WERI-Rb-1 (cell line): ENCODE results near the gene KRTAP10-10.
A peak's percentile ranks its signal among the peaks of the same experiment; 100 is the strongest.
"Not testable (repeated sequence)": the region's sequence is repeated elsewhere in the genome, so short reads cannot be mapped to it uniquely, and the experiment has no call there.

ENCODE experiments used
- DNase-seq: peaks from one replicate; pipeline ENCODE4 v3.0.0-alpha.2; 2020
- H3K27ac ChIP-seq: fragments of 250-450 bp; sonication (Bioruptor Pico); 2 replicates; pipeline ENCODE4 v1.5.1; 2020; ENCODE audit warnings: mild to moderate bottlenecking, moderate library complexity
- H3K27me3 ChIP-seq: fragments of 250-450 bp; sonication (Bioruptor Pico); 2 replicates; pipeline ENCODE4 v1.5.1; 2021; ENCODE audit warnings: mild to moderate bottlenecking, low read depth, moderate library complexity; ENCODE audit not compliant: insufficient read depth, severe bottlenecking
- H3K36me3 ChIP-seq: fragments of 250-450 bp; sonication (Bioruptor Pico); 2 replicates; pipeline ENCODE4 v1.5.1; 2020; ENCODE audit warnings: mild to moderate bottlenecking, moderate library complexity
- H3K4me3 ChIP-seq: 2 replicates; pipeline ENCODE4 v1.5.1; 2011; ENCODE audit warnings: low read depth, mild to moderate bottlenecking, control low read depth, low read length
- H3K9me3 ChIP-seq: fragments of 250-450 bp; sonication (Bioruptor Pico); 2 replicates; pipeline ENCODE4 v1.5.1; 2021; ENCODE audit warnings: mild to moderate bottlenecking, moderate library complexity; ENCODE audit not compliant: severe bottlenecking
- CTCF ChIP-seq: IDR thresholded peaks from 2 replicates; pipeline ENCODE4 v1.5.1; 2011; ENCODE audit warnings: low read depth, mild to moderate bottlenecking, control low read depth, inconsistent platforms, low read length

Gene KRTAP10-10

GRCh38 chr21:44639331-44639655 is 2.1 kb downstream of the KRTAP10-10 start:
- no peaks in the 10 kb centered on the region for H3K36me3 ChIP-seq
- TF ChIP-seq CTCF: no peak

GRCh38 chr21:44640761-44641160 is 3.6 kb downstream of the KRTAP10-10 start:
- H3K9me3 ChIP-seq: peaks cover 30% of the 10 kb centered on the region
- no peak for DNase-seq
- no peaks in the 10 kb centered on the region for H3K27me3 ChIP-seq
- H3K36me3 ChIP-seq: no peaks in the 10 kb centered on the region
- H3K27ac ChIP-seq: no peak overlapping the region
- no peak for TF ChIP-seq CTCF
- no peak overlapping the region for H3K4me3 ChIP-seq

More at GRCh38 chr21:44639331-44639655, 2.1 kb downstream of the KRTAP10-10 start:
- Histone ChIP-seq H3K27ac (no peak overlapping the region), H3K9me3 (peaks cover 18% of the 10 kb centered on the region), H3K4me3 (no peak overlapping the region), H3K27me3 (no peaks in the 10 kb centered on the region)
- no peak for DNase-seq

- peak overlapping the region; percentile 46 for H3K27ac ChIP-seq
Observed at GRCh38 chr21:44643741-44644310, 6.7 kb downstream of the KRTAP10-10 start.

GRCh38 chr21:44644878-44645277 is 7.7 kb downstream of the KRTAP10-10 start:
- Histone ChIP-seq H3K27me3 (no peaks in the 10 kb centered on the region), H3K9me3 (peaks cover 29% of the 10 kb centered on the region), H3K4me3 (no peak overlapping the region), H3K27ac (no peak overlapping the region), H3K36me3 (no peaks in the 10 kb centered on the region)
- DNase-seq: no peak
- no peak for TF ChIP-seq CTCF

More at GRCh38 chr21:44643741-44644310, 6.7 kb downstream of the KRTAP10-10 start:
- peak; percentile 58 for DNase-seq
- H3K36me3 ChIP-seq: no peaks in the 10 kb centered on the region
- no peak for TF ChIP-seq CTCF
- peaks cover 30% of the 10 kb centered on the region for H3K9me3 ChIP-seq
- 0 out of 2 replicates have a peak overlapping the region, but pooled peaks have one; percentile 9 for H3K4me3 ChIP-seq
- no peaks in the 10 kb centered on the region for H3K27me3 ChIP-seq

- not testable (repeated sequence) for H3K36me3 ChIP-seq, H3K4me3 ChIP-seq, H3K27me3 ChIP-seq, DNase-seq, H3K27ac ChIP-seq
- peaks cover 14% of the 10 kb centered on the region for H3K9me3 ChIP-seq
- 0 out of 2 replicates have a peak, but pooled peaks have one; percentile 4 for TF ChIP-seq CTCF
Observed at GRCh38 chr21:44646366-44647221, 9.4 kb downstream of the KRTAP10-10 start, which contains the start of gene KRTAP10-11. Gene KRTAP10-11, plus strand, starts transcription at chr21:44646414. Its CDS starts 45 bp downstream, at chr21:44646459.
